DMS114 treated with DMSO at 0.1 percent for 48 hours (cell line): ENCODE measurements around the gene DCD.
"Not testable (repeated sequence)": the region's sequence is repeated elsewhere in the genome, so short reads cannot be mapped to it uniquely, and the experiment has no call there.

Experiments
- DNase-seq: peaks from one replicate; lab custom pipeline; 2025; ENCODE audit not compliant: unreplicated experiment; lab: John Stamatoyannopoulos, UW

Gene DCD

DNA sequence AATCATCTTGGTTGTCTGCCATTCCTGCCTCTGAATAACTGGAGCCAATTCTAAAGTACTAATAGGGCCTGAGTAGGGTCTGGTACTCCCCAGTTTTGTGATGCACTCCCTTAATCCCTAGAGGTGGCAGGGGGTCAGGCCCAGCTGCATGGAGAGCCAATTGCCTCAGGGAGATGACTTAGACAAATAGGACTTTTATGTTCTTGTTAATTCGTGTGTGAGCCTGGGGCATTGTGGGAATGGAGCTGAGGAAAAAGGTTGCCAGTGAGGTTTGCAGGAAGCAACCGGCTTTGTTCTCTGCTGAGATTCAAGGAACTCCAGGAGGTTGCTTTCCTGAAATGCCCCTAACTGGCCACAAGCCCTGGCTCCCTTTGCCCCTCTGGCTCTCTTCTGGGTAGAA is 6.8 kb upstream of the DCD start:
- DNase-seq, result no peak

DNA sequence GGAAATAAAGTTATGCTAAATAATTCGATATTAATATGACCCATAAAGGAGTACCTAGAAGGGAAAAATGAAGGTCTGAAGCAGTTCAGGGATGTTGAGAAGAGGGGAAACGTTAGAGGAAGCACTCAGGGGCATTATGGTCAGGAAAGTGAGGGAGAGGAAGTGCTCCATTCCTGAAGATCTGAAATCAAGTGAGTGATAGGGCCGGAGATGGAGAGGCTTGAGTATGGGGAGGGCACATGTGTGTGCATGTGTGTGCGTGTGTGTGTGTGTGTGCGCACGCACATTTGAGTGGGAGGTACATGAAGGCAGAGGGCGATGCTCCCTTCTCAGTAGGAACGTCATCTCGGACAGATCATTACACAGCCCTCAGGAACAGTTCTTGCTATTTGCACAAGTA is 4.9 kb upstream of the DCD start:
- no peak for DNase-seq

DNA sequence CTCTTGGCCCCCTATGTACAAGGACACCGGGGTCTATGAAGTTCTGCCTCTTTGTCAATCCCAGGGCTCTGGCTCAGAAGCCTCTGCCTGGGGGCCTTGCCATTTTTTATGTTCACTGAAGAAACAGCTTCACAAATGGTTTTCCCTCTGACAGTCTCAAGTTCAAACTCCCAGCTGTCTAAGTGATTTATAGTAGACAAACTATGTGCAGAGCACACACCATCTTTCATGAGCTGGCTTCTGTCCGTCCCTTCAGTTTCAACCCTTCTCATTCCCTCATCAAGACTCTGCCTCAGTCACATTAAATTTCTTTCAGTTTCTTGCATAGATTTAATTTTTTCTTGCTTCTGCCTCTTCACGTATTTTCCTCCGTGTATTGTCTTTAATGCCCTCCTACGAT is 2.7 kb upstream of the DCD start:
- DNase-seq, result no peak

DNA sequence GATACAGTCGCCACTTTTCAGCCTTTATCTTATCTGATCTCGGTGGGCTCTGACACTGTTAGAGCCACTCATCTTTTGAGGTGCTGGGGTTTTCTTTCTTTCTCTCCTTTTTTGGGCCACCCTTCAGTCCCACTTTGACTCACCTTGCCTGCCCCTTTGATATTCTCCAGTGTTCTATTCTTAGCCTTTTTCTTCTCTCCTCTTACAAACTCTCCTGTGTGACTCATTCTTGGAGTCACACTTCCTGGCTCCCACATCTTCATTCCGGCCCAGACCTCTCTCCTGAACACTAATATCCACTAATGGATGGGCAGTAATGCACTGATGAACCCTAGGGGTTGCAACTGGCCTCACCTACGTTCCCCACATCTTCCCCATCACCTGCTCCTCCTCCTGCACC is 2.2 kb upstream of the DCD start:
- no peak for DNase-seq

DNA sequence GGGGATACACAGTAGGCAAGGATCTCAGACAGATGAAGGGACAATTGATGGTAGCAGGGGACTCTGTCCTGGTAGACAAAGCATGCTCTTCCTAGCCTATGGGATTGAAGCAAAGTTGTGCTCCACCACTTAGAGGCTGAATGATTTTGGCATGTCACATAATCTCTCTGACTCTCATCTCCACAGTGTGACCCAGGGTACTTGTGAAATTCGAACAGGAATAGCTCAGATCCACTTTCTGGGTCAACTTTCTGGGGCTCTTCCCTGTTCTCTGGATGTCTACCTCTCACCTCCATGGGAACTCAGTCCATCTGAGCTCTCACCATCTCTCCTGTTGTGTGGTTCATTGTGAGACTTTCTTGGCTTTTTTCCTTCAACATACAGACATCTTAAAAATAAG is 1.7 kb upstream of the DCD start:
- DNase-seq, result no peak

DNA sequence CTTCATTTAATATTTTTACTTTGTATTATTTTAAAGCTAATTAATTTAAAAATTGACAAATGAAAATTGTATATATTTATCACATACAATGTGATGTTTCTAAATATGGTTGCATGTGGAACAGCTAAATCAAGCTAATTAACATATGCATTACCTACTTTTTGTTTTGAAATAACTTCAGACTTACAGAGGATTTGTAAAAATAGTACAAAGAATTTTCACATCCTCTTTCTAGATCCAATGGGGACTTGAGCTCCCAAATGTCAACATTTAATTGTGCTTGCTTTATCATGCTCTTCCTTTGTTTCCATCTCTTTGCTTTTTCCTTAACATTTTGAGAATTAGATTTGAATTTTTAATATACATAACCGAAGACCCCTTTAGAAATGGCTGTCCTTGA is 6.6 kb downstream of the DCD start:
- no peak for DNase-seq

DNA sequence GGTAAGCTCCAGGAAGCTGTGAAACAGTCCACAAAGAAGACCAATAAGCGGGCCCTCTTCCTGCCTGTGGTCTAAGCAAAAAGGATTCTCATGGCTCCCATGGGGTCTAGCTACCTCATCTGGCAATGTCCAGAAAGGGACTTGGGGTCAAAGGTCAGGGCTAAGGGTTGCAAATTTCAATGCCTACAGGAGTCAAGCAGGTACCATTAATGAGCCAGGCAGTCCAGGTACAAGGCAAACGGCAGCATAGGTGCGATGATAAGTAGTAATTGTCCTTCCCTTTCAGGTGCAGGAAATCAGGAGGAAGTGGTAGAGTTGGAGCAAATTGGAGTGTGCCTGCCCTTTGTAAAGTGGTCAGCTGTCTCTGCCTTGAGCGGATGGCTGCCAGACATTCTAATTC is 7.1 kb downstream of the DCD start:
- DNase-seq, result no peak

DNA sequence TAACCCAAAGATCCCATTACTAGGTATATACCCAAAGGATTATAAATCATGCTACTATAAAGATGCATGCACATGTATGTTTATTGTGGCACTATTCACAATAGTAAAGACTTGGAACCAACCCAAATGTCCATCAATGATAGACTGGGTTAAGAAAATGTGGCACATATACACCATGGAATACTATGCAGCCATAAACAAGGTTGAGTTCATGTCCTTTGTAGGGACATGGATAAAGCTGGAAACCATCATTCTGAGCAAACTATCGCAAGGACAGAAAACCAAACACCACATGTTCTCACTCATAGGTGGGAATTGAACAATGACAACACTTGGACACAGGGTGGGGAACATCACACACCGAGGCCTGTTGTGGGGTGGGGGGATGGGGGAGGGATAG is 9.1 kb downstream of the DCD start:
- DNase-seq, result not testable (repeated sequence)

DNA sequence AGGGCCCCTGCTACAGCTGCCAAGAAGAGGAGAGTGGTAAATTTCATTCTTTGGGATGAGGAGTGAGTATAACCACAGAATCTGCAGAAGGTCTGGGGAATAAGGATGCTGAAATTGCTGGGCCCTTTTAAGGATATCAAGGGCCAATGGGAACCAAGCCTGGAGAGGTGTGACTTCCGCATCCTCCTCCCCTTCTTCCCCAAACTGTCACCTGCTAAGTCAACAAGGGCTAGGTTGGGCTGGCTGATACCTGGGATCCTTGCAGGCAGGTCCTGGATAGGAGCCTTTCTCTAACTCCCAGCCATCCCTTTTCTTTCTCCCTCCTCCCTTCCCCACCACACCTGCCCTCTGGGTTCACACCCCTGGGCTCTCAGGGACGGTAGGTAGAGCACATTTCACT is 13.4 kb downstream of the DCD start, which contains the start of gene LACRT:
TSS of gene LACRT (minus strand) at position 101 of the 400 bp plus-strand sequence. CDS start at position 47, 54 bp downstream.
- no peak for DNase-seq

DNA sequence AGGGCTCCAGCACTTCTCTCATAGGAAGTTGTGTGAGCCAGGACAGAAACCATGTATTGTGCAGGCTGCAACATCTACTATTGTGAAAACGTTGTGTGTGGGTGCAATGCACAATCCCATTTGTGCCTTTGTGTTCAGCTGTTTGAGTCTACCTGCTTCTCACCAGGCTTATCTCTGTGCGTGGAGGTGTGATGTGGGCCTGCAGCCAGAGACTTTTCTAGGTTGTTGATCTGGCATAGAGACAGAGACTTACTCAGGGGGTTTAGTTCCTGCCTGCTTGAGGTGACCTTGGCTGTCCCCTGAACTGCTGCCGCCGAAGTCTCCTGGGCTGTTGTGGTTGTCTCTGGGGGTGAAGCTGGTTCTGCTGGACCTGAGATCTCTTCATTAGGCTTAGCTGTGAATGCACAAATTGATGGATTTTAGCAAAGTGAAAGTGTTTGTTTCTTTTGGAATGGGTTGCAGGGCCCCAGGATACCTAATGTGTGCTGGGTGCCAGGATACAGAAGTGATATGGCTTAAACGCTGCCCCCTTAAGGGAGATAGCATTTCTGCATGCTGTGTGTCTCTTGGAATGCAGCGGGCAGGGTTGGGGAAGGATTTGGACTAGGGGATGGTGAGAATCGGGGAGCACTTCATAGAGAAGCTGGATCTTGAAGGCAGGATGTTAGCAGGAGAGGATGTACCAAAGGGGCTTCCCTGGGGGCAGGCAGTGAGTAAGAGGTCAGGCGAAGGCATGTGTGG is 16.0 kb downstream of the DCD start:
- DNase-seq, result no peak

DNA sequence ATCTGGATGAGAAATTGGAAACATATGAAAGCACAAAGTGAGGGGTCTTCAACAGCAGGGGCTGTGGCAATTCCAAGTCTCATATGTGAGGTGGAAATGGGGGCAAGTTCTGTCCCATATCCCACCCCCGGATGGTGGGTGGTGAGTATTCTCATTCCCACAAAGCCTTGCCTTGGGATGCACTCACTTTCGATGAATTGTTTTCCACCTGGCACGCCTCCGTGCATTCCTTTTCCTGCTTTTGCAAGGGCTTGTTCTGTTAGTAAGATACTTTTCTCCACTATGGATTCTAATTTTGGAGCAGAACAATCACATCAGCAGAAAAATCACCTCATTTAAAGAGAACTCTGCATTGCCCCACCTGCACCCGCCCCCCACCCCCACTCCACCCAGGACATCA is 16.6 kb downstream of the DCD start:
- DNase-seq, result no peak

DNA sequence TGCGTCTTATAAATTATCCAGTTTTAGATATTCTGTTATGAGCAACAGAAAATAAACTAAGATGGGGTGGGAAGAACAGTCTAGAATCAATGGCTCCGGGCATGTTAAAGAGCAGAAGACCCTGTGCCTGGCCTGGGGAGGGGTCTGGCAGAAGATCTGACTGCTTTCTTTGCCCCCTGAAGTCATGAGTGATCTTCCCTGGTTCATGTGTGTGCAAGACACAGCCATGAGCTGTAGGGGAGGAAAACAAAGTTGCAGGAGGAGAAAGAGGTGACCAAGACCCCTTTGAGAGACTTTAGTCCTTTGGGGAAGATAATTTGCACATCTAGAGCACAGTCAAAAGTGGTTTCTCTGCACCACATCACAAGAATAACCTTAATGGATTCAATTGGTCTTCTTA is 18.2 kb downstream of the DCD start:
- no peak for DNase-seq

DNA sequence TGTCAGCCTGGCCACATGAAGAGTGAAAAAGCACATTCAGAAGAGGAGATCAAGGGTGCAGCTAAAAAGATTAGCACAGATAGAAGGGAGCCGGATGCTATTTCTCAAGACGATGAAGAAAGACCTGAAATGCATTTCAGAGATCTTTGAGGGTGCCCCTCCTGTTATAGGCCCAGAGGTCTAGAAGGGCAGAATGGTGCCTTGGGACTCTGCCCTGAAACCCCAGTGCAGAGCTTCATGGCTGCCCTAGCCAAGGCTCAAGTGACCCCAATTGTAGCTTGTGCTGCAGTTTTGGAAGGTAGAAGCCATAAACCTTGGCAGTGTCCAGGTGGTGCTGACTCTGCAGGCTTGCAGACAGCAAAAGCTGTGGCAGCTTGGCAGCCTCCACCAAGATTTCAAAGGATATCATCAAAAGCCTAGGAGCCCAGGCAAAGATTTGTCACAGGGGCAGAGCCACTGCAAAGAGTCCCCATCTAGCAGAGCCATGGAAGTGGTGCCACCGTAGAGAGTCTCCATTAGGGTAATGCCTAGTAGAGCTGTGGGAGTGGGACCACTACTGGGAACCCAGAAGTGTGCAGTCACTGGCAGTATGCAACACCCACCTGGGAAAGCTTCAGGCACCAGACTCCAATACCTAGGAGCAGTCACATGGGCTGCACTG is 19.8 kb downstream of the DCD start:
- no peak for DNase-seq

DNA sequence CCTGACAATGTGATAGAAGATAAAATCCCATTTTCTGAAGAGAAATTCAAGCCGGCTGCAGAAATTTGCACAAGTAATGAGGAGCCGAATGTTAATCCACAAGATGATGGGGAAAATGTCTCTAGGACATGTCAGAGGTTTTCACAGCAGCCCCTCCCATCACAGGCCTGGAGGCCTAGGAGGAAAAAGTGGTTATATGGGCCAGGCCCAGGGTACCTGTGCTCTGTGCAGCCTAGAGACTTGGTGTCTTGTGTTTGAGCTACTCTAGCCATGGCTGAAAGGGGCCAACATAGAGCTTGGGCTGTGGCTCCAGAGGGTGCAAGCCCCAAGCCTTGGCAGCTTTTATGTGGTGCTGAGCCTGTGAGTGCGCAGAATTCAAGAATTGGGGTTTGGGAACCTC is 20.9 kb downstream of the DCD start:
- DNase-seq, result no peak

DNA sequence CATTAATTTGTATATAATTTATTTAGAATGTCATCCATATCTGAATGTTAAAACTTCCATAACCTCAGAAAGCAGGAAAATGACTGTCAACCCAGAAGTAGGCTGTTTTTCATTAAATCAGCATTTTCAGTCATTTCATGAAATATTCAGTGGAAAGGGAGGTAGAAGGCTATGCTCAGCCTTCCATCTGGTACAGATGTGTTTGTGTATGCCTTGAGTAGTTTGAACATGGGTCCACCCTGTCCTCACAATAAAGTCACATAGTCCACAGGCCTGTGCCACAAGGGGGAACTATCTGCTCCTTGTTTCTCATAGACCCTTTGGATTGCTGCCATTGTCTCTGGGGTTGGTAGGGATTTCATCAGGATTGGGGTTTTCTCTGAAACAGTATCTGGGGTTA is 22.6 kb downstream of the DCD start:
- no peak for DNase-seq

DNA sequence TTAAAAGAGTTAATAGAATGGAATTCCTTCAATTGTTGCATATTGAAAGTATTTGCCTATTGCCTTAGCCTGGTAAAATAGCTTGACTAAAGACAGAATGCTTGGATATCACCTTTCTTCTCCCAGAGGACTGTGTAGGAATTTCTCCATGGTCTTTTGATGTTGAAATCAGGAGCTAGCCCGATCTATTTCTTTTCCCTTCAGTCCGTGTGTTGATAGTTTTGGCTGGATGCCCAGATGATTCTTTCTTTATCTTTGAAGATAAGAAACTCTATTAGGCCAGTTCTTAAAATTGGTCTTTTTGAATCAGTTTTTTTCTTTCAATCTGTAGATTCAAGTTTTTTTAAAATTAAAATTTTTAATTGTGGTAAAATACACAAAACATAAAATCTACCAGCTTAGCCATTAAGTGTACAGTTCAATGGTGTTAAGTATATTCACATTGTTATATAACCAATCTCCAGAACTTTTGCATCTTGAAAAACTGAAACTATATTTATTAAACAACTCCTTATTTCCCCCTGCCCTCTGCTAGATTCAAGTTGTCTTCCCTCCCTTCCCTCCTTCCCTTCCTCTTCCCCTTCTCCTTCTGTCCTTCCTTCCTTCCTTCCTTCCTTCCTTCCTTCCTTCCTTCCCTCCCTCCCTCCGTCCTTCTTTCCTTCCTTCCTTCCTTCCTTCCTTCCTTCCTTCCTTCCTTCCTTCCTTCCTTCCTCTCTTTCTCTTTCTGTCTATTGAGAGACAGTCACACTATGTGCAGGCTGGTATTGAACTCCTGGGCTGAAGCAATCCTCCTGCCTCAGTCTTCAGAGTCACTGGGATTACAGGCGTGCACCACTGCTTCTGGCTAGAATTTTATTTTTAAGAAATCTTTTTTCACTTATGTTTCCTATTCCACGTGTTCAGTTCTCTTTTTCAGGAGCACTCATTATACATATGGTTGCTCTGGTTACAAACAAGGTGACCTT is 23.6 kb downstream of the DCD start:
- DNase-seq, result no peak

DNA sequence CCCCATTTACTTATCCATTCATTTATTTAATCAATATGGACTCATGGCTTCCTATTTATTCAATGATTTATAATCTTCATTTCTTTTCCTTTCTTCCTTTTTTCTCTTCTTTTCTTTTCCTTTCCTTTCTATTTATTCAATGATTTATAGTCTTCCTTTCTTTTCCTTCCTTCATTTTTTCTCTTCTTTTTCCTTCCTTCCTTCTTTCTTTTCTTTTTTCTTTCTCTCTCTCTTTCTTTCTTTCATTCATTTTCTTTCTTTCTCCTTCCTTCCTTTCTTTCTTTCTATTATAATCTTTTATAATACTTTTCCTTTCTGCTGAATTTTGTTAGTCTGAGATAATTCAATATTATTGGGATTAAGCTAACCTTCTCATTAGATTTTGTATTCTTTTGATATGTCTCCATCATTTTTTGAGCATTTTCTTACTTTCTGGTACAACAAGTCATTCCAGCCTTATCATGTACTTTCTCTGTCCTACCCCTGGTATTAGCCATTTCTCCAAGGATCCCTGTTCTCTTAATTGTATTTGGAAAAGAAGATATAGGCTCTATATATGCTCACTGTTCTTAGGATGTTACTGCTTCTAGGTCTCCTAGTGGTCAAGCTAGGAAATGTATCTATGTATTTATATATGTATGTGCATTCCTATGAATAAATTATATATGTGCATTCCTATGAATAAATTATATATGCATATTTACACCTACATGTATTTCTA is 25.5 kb downstream of the DCD start:
- peak; percentile 17 for DNase-seq

DNA sequence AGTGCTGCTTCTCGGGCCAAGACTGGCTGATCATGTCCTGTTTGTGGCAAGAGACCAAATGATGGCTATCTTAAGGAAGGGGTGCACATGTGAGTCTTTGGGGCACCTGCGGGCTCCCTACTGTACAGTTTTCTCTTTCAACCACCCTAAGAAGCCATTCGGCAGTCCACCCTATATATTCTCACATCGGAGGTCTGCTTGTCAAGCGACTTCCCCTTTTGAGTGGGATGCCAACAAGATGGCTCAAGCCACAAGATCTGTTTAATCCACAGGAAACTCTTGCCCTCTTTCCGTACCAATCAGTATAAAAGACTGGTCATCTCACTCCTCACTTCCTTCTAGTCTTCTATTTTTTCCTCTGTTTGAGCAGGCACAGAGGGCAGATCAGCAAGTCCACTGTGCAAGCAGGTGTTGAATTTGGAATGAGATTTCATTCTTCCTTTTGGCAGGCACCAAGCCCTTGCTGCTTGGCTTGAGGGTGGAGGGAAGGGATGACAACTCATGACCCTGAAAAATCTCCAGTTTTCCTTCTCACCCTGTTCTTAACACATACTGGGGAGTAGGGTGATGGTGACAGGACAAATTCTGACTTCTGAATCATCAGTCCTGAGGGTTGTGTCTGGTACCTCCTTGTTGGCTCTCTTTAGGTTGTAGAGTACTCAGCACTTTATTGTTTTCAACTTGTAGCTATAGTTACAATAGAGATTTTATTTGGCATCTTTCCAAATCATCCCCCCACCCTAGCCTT is 31.1 kb downstream of the DCD start:
- DNase-seq, result no peak

DNA sequence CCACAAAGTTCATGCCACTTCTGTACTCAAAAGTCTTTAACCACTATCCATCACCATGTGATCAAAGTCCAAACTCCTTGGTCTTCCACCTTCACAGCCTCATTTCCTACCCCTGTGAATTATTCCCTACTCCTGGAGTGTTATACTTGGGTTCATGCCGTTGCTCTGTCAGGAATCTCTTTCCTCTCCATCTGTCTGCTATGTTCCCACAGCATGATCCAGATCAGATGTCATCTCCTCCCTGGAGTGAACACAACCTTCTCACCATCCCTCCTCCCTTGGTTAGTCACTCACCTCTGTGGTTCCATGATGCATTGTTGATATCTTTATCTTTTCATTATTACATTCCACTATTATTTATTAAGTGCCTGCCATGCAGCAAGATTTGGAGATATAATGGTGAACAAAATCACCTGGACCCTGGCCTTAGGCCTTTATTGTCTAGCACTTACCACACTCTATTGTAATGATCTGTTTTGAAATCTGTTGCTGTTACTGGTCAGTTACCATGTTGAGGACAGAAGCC is 35.9 kb downstream of the DCD start:
- DNase-seq, result no peak

DNA sequence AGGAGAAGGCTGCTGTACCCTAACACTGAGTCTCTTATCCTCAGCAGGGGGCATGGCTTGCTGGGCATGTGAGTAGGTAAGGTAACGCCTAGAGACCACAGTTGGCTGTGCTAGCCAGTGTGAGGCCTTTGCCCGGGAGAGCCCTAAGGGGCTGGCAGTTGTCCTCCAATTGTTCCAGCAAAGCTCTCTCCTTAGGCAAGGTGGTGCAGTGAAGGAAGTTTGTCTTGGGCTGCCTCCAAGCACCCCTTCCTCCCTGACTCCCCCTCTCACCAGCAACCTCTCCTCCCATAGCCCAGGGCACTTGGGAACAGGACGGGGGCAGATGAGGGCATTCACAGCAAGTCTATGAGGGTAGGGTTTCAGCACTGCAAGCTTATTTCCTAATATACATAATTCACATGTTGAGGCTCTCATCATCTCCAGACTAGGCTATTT is 36.4 kb downstream of the DCD start:
- DNase-seq, result no peak
